ENCODE measurements around the gene PDE7B. TPM values are rescaled to one million over a fixed set of nuclear protein-coding genes. Genes with fewer than 3 reads are reported as not detected.

Gene PDE7B
- total and polyA plus RNA-seq, 4 donors, result 0.75 to 5.2 (median 1.3) TPM

- no peak overlapping the region for H3K27ac ChIP-seq (ENCODE audit: low read depth in 1 of 2, low read length in 2 of 2)
- H3K4me3 ChIP-seq (ENCODE audit: low read depth in 1 of 3, low read length in 3 of 3), result no peak overlapping the region
- TF ChIP-seq SP1 (IDR thresholded peaks at IDR 0.05) (no peak), NR2F2 (IDR thresholded peaks at IDR 0.05) (no peak), MAX (IDR thresholded peaks at IDR 0.05) (no peak), FOXA2 (IDR thresholded peaks at IDR 0.05) (no peak)
- H3K9me3 ChIP-seq (ENCODE audit: control insufficient read depth in 4 of 4, low read length in 3 of 4), result no peaks in the 10 kb centered on the region
- 79% methylated on average over 8 of the region's 8 CpGs for WGBS
- H3K27me3 ChIP-seq (ENCODE audit: control insufficient read depth in 4 of 4, insufficient read depth in 4 of 4, low read length in 3 of 4), result no peaks in the 10 kb centered on the region
- no peak for DNase-seq (ENCODE audit: low spot score)
- H3K36me3 ChIP-seq (ENCODE audit: control insufficient read depth in 4 of 4, insufficient read depth in 3 of 4, low read depth in 1 of 4, low read length in 3 of 4), result no peaks in the 10 kb centered on the region
- H3K4me1 ChIP-seq (ENCODE audit: control insufficient read depth in 4 of 4, insufficient read depth in 4 of 4, low read length in 3 of 4), result no peaks in the 10 kb centered on the region
- H3K9ac ChIP-seq (ENCODE audit: low read depth in 1 of 2, low read length in 2 of 2), result no peak overlapping the region
Observed at GRCh38 chr6:135935941-135936601, 84.6 kb downstream of the PDE7B start.

DNA sequence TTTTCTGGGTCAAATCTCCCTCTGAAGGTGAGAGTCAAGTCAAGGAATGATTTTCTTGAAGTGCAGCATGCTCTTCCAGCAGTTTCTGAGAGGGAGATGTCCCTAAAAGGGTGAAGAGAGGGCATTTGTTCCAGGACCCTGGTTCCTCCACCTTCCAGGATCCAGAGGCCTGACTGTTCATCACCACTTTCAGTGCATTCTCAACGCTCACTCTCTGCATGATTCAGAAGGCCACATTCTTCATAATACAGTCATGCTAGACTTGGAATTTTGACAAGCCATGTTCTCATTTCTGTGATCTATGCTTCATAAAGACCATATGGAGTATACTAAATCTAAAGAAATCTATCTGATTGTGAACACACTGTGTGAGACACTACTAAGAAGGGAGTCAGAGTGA lies 85.1 kb downstream of the PDE7B start:
- TF ChIP-seq JUND (IDR thresholded peaks at IDR 0.05), result no peak
- no peak for TF ChIP-seq CTCF (IDR thresholded peaks at IDR 0.05; ENCODE audit: low read depth, low read length, missing input control)
- no peak for TF ChIP-seq RXRA (IDR thresholded peaks at IDR 0.05)
- TF ChIP-seq REST (IDR thresholded peaks at IDR 0.05), result no peak
- TF ChIP-seq HNF4A (conservative IDR thresholded peaks at IDR 0.05), result no peak
- no peak for TF ChIP-seq YY1 (IDR thresholded peaks at IDR 0.05)
- no peak for TF ChIP-seq RAD21 (IDR thresholded peaks at IDR 0.05)
- no peak for TF ChIP-seq MAX (IDR thresholded peaks at IDR 0.05)
- no peak for TF ChIP-seq SP1 (IDR thresholded peaks at IDR 0.05)
- TF ChIP-seq HNF4G (IDR thresholded peaks at IDR 0.05), result no peak
- no peak for TF ChIP-seq TAF1 (conservative IDR thresholded peaks at IDR 0.05)
- no peak for TF ChIP-seq GABPA (IDR thresholded peaks at IDR 0.05 in 1 of 2, conservative IDR thresholded peaks at IDR 0.05 in 1 of 2)
- no peak for TF ChIP-seq EGR1 (IDR thresholded peaks at IDR 0.05; ENCODE audit: low read depth in 2 of 2)
- WGBS, result 90% methylated on average over 1 of the region's 1 CpG
- H3K27me3 ChIP-seq (ENCODE audit: control insufficient read depth in 4 of 4, insufficient read depth in 4 of 4, low read length in 3 of 4), result no peaks in the 10 kb centered on the region
- no peak for DNase-seq (ENCODE audit: low spot score)
- no peak overlapping the region for H3K4me3 ChIP-seq (ENCODE audit: low read depth in 1 of 3, low read length in 3 of 3)
- H3K9ac ChIP-seq (ENCODE audit: low read depth in 1 of 2, low read length in 2 of 2), result no peak overlapping the region
- no peaks in the 10 kb centered on the region for H3K9me3 ChIP-seq (ENCODE audit: control insufficient read depth in 4 of 4, low read length in 3 of 4)
- H3K36me3 ChIP-seq (ENCODE audit: control insufficient read depth in 4 of 4, insufficient read depth in 3 of 4, low read depth in 1 of 4, low read length in 3 of 4), result no peaks in the 10 kb centered on the region
- H3K27ac ChIP-seq (ENCODE audit: low read depth in 1 of 2, low read length in 2 of 2), result no peak overlapping the region
- no peaks in the 10 kb centered on the region for H3K4me1 ChIP-seq (ENCODE audit: control insufficient read depth in 4 of 4, insufficient read depth in 4 of 4, low read length in 3 of 4)
